Uterus (tissue), 2 donors: ENCODE data around the gene PEG3.

Experiments used
- POLR2A ChIP-seq, 2 donors: fragments of 450-650 bp; IDR thresholded peaks; one replicate each; pipeline ENCODE4 v1.6.1; 2016; ENCODE audit warnings: antibody characterized with exemption in 2 of 2, mild to moderate bottlenecking in 1 of 2, moderate library complexity in 1 of 2
- TF ChIP-seq, protein P1 (sequence below), 4 experiments: fragments of 200-600 bp in 2 of 4; fragments of 450-650 bp in 2 of 4; sonication (generic) in 2 of 4; IDR thresholded peaks; one replicate each; pipeline ENCODE4 v1.5.1; 2016 to 2019; ENCODE audit warnings: antibody characterized with exemption in 4 of 4, mild to moderate bottlenecking in 2 of 4, moderate library complexity in 1 of 4

DNA sequence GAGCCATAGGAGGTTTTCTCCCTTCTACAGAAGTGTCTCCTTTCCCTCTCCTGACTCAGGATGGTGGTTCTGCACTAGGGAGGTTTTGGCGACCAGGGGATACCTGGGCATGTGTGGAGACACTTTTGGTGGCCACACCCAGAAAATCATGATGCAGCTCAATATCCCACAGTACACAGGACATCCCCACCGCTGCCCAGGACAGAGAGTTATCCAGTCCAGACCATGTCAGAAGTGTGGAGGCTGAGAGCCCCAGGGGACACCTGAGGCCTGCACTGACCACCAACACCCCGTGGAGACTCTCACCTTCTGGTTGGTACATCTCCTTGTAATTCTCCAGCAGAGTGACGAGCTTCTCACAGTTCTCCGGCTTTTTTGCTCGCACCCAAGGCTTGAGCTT is 16.6 kb downstream of the PEG3 start:
- TF ChIP-seq, protein P1, sequence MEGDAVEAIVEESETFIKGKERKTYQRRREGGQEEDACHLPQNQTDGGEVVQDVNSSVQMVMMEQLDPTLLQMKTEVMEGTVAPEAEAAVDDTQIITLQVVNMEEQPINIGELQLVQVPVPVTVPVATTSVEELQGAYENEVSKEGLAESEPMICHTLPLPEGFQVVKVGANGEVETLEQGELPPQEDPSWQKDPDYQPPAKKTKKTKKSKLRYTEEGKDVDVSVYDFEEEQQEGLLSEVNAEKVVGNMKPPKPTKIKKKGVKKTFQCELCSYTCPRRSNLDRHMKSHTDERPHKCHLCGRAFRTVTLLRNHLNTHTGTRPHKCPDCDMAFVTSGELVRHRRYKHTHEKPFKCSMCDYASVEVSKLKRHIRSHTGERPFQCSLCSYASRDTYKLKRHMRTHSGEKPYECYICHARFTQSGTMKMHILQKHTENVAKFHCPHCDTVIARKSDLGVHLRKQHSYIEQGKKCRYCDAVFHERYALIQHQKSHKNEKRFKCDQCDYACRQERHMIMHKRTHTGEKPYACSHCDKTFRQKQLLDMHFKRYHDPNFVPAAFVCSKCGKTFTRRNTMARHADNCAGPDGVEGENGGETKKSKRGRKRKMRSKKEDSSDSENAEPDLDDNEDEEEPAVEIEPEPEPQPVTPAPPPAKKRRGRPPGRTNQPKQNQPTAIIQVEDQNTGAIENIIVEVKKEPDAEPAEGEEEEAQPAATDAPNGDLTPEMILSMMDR (IDR thresholded peaks at IDR 0.05), result no peak
- no peak for TF ChIP-seq POLR2A (IDR thresholded peaks at IDR 0.05)
